MCF 10A (cell line): ENCODE measurements around the gene PDCD2L. TPM values are rescaled to one million over a fixed set of nuclear protein-coding genes. Genes with fewer than 3 reads are reported as not detected.
"Not testable (repeated sequence)": the region's sequence is repeated elsewhere in the genome, so short reads cannot be mapped to it uniquely, and the experiment has no call there.

ENCODE experiments used
- BruUV-seq: library from RNA; stranded (reverse); fragments of 400-500 nt; replicated peaks from 2 replicates; lab custom pipeline; 2021; lab: Mats Ljungman, UMichigan
- CTCF ChIA-PET: fragments of 300-600 bp; sonication (Branson Sonifier 250); formaldehyde crosslinking; extraction: SDS; loops from one replicate; lab custom pipeline; 2021; ENCODE audit warnings: antibody characterized with exemption, inconsistent platforms; lab: Yijun Ruan, JAX
- POLR2A ChIA-PET: fragments of 300-600, 350-650 bp; sonication (Branson Sonifier 250); formaldehyde crosslinking; extraction: SDS; loops from one replicate; lab custom pipeline; 2020; ENCODE audit warnings: antibody characterized with exemption, inconsistent platforms; lab: Yijun Ruan, JAX
- DNase-seq: peaks from one replicate; pipeline ENCODE4 v3.0.0-alpha.2; 2018; ENCODE audit not compliant: unreplicated experiment
- H3K27ac Mint-ChIP-seq: one replicate; pipeline ENCODE4 v1.8.0; 2022; ENCODE audit warnings: mild to moderate bottlenecking, low read depth, mixed read lengths; ENCODE audit not compliant: unreplicated experiment
- H3K27me3 Mint-ChIP-seq: one replicate; pipeline ENCODE4 v1.8.0; 2022; ENCODE audit warnings: mixed read lengths; ENCODE audit not compliant: insufficient read depth, unreplicated experiment
- H3K36me3 Mint-ChIP-seq: one replicate; pipeline ENCODE4 v1.8.0; 2022; ENCODE audit warnings: mild to moderate bottlenecking, moderate library complexity, mixed read lengths; ENCODE audit not compliant: insufficient read depth, unreplicated experiment
- H3K4me1 Mint-ChIP-seq: one replicate; pipeline ENCODE4 v1.8.0; 2022; ENCODE audit warnings: mixed read lengths; ENCODE audit not compliant: insufficient read depth, unreplicated experiment
- H3K4me3 Mint-ChIP-seq: one replicate; pipeline ENCODE4 v1.8.0; 2022; ENCODE audit warnings: mild to moderate bottlenecking, moderate library complexity, mixed read lengths; ENCODE audit not compliant: unreplicated experiment
- H3K9me3 Mint-ChIP-seq: one replicate; pipeline ENCODE4 v1.8.0; 2022; ENCODE audit warnings: mixed read lengths; ENCODE audit not compliant: unreplicated experiment
- intact Hi-C: fragments of 100-400 bp; cut with micrococcal nuclease; formaldehyde crosslinking; loops from 2 replicates; pipeline ENCODE4 v1.14.1; 2022
- total RNA-seq: library from RNA; stranded (reverse); gene quantifications from 2 replicates; pipeline ENCODE4 v1.2.3, GENCODE V29; 2022
- TF ChIP-seq, protein P1 (sequence below): fragments of 200-600 bp; IDR thresholded peaks from one replicate; pipeline ENCODE4 v1.8.0; 2022; ENCODE audit warnings: antibody characterized with exemption, mild to moderate bottlenecking; ENCODE audit not compliant: unreplicated experiment

Gene PDCD2L
- total RNA-seq, 1 experiment from 2014 or later, result 24.4 TPM

DNA sequence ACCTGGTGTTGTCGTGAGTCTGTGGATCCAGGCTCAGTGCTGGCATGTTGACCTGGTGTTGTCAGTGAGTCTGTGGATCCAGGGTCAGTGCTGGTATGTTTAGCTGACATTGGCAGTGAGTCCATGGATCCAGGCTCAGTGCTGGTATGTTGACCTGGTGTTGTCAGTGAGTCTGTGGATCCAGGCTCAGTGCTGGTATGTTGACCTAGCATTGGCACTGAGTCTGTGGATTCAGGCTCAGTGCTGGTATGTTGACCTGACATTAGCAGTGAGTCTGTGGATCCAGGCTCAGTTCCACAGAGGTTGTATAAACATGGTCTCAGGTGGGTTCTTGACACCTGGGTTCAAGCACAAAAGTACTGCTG, 16.8 kb upstream of the PDCD2L start:
- Mint-ChIP-seq H3K4me3 (no peak overlapping the region), H3K27me3 (no peaks in the 10 kb centered on the region), H3K9me3 (no peaks in the 10 kb centered on the region), H3K36me3 (peaks cover 72% of the 10 kb centered on the region), H3K27ac (no peak overlapping the region), H3K4me1 (no peaks in the 10 kb centered on the region)
- intact Hi-C loops, result no loop called here
- POLR2A ChIA-PET, result no interaction called here
- CTCF ChIA-PET, result no interaction called here
- no TSS peak for BruUV-seq
- no peak for DNase-seq
- TF ChIP-seq, protein P1, sequence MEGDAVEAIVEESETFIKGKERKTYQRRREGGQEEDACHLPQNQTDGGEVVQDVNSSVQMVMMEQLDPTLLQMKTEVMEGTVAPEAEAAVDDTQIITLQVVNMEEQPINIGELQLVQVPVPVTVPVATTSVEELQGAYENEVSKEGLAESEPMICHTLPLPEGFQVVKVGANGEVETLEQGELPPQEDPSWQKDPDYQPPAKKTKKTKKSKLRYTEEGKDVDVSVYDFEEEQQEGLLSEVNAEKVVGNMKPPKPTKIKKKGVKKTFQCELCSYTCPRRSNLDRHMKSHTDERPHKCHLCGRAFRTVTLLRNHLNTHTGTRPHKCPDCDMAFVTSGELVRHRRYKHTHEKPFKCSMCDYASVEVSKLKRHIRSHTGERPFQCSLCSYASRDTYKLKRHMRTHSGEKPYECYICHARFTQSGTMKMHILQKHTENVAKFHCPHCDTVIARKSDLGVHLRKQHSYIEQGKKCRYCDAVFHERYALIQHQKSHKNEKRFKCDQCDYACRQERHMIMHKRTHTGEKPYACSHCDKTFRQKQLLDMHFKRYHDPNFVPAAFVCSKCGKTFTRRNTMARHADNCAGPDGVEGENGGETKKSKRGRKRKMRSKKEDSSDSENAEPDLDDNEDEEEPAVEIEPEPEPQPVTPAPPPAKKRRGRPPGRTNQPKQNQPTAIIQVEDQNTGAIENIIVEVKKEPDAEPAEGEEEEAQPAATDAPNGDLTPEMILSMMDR, result no peak

DNA sequence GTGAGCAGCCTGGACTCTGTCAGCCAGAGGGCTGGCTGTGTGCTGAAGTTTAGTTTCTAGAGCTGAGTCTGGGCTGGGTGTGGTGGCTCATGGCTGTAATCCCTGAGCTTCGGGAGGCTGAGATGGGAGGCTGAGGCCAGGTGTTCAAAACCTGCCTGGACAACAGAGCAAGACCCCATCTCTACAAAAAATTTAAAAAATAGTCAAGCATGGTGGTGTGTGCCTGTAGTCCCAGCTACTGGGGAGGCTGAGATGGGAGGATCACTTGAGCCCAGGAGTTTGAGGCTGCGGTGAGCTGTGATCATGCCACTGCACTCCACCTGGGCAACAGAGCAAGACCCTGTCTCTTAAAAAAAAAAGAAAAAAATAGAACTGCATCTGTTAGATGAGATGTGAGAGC, 15.5 kb upstream of the PDCD2L start:
- H3K4me3 Mint-ChIP-seq, BruUV-seq, H3K4me1 Mint-ChIP-seq, intact Hi-C loops, H3K27me3 Mint-ChIP-seq, H3K9me3 Mint-ChIP-seq, DNase-seq, H3K27ac Mint-ChIP-seq: not testable (repeated sequence)
- H3K36me3 Mint-ChIP-seq, result peaks cover 61% of the 10 kb centered on the region
- POLR2A ChIA-PET, result interaction anchor here (0.7 kb wide), 1 partner anchor 899 kb away, joined by 4 read pairs; no protein-coding TSS in a partner anchor
- CTCF ChIA-PET, result interaction anchor here (0.7 kb wide), 1 partner anchor 748 kb away, joined by 3 read pairs; no protein-coding TSS in a partner anchor

DNA sequence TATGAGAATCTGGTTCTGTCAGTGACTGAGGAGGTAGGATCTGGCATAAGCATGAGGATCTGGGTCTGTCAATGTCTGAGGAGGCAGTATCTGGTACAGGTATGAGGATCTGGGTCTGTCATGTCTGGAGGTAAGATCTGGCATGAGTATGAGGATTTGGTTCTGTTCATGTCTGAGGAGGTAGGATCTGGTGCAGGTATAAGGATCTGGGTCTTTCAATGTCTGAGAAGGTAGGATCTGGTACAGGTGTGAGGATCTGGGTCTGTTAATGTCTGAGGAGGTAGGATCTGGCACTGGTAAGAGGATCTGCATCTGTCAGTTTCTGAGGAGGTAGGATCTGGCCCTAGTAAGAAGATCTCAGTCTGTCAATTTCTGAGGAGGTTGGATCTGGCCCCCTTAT, 12.4 kb upstream of the PDCD2L start:
- Mint-ChIP-seq H3K27me3 (no peaks in the 10 kb centered on the region), H3K27ac (no peak overlapping the region), H3K4me3 (no peak overlapping the region), H3K9me3 (no peaks in the 10 kb centered on the region), H3K4me1 (no peaks in the 10 kb centered on the region), H3K36me3 (peaks cover 49% of the 10 kb centered on the region)
- ChIA-PET CTCF (no interaction called here), POLR2A (no interaction called here)
- intact Hi-C loops, result no loop called here
- BruUV-seq, result no TSS peak
- TF ChIP-seq, protein P1, result no peak
- no peak for DNase-seq

DNA sequence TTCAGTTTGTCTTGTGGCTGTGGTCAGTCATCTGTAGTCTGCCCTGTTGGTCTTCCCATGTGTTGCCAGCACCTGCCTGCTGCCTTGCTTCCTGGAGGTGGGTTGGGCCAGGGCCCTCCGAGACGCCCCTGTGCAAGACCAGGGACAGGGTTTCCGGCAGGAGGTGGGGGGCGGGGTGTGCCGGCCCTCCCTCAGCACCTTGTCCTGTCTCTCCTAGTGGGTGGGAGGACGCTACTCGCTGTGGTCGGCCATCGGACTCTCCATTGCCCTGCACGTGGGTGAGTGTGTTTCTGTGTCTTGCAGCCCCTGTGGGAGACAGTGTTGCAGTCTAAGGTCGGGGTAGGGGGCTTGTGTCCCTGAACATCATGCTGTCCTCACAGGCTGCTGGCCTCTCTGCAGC, 11.2 kb upstream of the PDCD2L start:
- no peaks in the 10 kb centered on the region for H3K4me1 Mint-ChIP-seq
- ChIA-PET CTCF (interaction anchor here (0.7 kb wide), 1 partner anchor 754 kb away, joined by 3 read pairs; no protein-coding TSS in a partner anchor), POLR2A (no interaction called here)
- no peak for DNase-seq
- peaks cover 42% of the 10 kb centered on the region for H3K36me3 Mint-ChIP-seq
- H3K9me3 Mint-ChIP-seq, result no peaks in the 10 kb centered on the region
- no peaks in the 10 kb centered on the region for H3K27me3 Mint-ChIP-seq
- TF ChIP-seq, protein P1, result no peak
- BruUV-seq, result no TSS peak
- intact Hi-C loops, result no loop called here
- H3K4me3 Mint-ChIP-seq, result no peak overlapping the region
- no peak overlapping the region for H3K27ac Mint-ChIP-seq

DNA sequence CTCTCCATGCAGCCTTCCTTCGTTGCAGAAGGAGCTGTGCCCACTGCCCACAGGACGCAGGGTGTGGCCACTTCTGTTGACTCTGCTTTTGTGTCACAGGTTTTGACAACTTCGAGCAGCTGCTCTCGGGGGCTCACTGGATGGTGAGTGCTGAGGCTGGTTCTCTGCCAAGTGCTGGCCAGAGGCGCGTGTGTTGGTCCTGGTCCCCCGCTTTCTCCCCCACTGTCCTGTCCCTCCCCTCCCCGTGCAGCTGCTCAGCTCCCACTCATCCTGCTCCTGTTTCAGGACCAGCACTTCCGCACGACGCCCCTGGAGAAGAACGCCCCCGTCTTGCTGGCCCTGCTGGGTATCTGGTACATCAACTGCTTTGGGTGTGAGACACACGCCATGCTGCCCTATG, 10.6 kb upstream of the PDCD2L start:
- ChIA-PET CTCF (no interaction called here), POLR2A (no interaction called here)
- Mint-ChIP-seq H3K4me1 (no peaks in the 10 kb centered on the region), H3K27me3 (no peaks in the 10 kb centered on the region), H3K4me3 (no peak overlapping the region), H3K27ac (no peak overlapping the region), H3K9me3 (no peaks in the 10 kb centered on the region), H3K36me3 (peaks cover 42% of the 10 kb centered on the region)
- BruUV-seq, result no TSS peak
- no peak for DNase-seq
- intact Hi-C loops, result no loop called here
- TF ChIP-seq, protein P1, result no peak
